ENCODE data around the gene DNAJC7. TPM values are rescaled to one million over a fixed set of nuclear protein-coding genes. Genes with fewer than 3 reads are reported as not detected.

The DNAJC7 gene
- total and polyA plus RNA-seq, 8 donors: 12.3 to 161 (median 70.6) TPM

GRCh38 chr17:41957031-41957868 lies 60.0 kb downstream of the DNAJC7 start:
- TF ChIP-seq POLR2AphosphoS5 (IDR thresholded peaks at IDR 0.05): no peak
- no peak for TF ChIP-seq POLR2A (IDR thresholded peaks at IDR 0.05)
- TF ChIP-seq CTCF (IDR thresholded peaks at IDR 0.05): no peak
- no peak for TF ChIP-seq EP300 (IDR thresholded peaks at IDR 0.05)
- Histone ChIP-seq H3K4me1 (no peaks in the 10 kb centered on the region), H3K27ac (no peak overlapping the region), H3K27me3 (no peaks in the 10 kb centered on the region), H3K9me3 (no peaks in the 10 kb centered on the region), H3K4me3 (no peak overlapping the region), H3K36me3 (peaks cover 0 to 7% (median 0%) of the 10 kb centered on the region in 4 donors)
- WGBS, 5 donors: 65 to 77% (median 67%) methylated on average over 11 of the region's 11 CpGs
- intact Hi-C loops (cut with DNase I; ENCODE audit: low total_unique reads): no loop called here
- no peak for DNase-seq

GRCh38 chr17:41956522-41956921 lies 60.7 kb downstream of the DNAJC7 start:
- H3K9me3 ChIP-seq: no peaks in the 10 kb centered on the region
- DNase-seq: no peak
- TF ChIP-seq CTCF (IDR thresholded peaks at IDR 0.05) (no peak), POLR2AphosphoS5 (IDR thresholded peaks at IDR 0.05) (no peak), POLR2A (IDR thresholded peaks at IDR 0.05) (no peak), EP300 (IDR thresholded peaks at IDR 0.05) (no peak)
- intact Hi-C loops (cut with DNase I; ENCODE audit: low total_unique reads): no loop called here
- no peak overlapping the region for H3K4me3 ChIP-seq
- no peaks in the 10 kb centered on the region for H3K4me1 ChIP-seq
- 85 to 91% (median 91%) methylated on average over 6 of the region's 6 CpGs for WGBS, 5 donors
- H3K27ac ChIP-seq: no peak overlapping the region
- no peaks in the 10 kb centered on the region for H3K27me3 ChIP-seq
- H3K36me3 ChIP-seq: peaks cover 0 to 7% (median 0%) of the 10 kb centered on the region in 4 donors

- Histone ChIP-seq H3K27ac (no peak overlapping the region), H3K4me3 (no peak overlapping the region), H3K4me1 (no peaks in the 10 kb centered on the region), H3K27me3 (no peaks in the 10 kb centered on the region), H3K9me3 (no peaks in the 10 kb centered on the region), H3K36me3 (peaks cover 0 to 25% (median 3%) of the 10 kb centered on the region in 4 donors)
- no peak for TF ChIP-seq POLR2AphosphoS5 (IDR thresholded peaks at IDR 0.05)
- no peak for TF ChIP-seq EP300 (IDR thresholded peaks at IDR 0.05)
- TF ChIP-seq CTCF (IDR thresholded peaks at IDR 0.05): no peak
- no peak for TF ChIP-seq POLR2A (IDR thresholded peaks at IDR 0.05)
- DNase-seq: no peak
- WGBS, 5 donors: 80 to 86% (median 83%) methylated on average over 11 of the region's 11 CpGs
- intact Hi-C loops (cut with DNase I; ENCODE audit: low total_unique reads): no loop called here
Observed at GRCh38 chr17:41948762-41949460, 68.3 kb downstream of the DNAJC7 start.

- TF ChIP-seq POLR2AphosphoS5 (IDR thresholded peaks at IDR 0.05) (no peak), POLR2A (IDR thresholded peaks at IDR 0.05) (no peak), CTCF (IDR thresholded peaks at IDR 0.05) (no peak), EP300 (IDR thresholded peaks at IDR 0.05) (no peak)
- H3K4me1 ChIP-seq: no peaks in the 10 kb centered on the region
- WGBS, 5 donors: 73 to 82% (median 80%) methylated on average over 3 of the region's 3 CpGs
Observed at GRCh38 chr17:41944943-41945342, 72.3 kb downstream of the DNAJC7 start.

More at GRCh38 chr17:41944943-41945342, 72.3 kb downstream of the DNAJC7 start:
- H3K27ac ChIP-seq: no peak overlapping the region
- no peaks in the 10 kb centered on the region for H3K27me3 ChIP-seq
- intact Hi-C loops (cut with DNase I; ENCODE audit: low total_unique reads): no loop called here
- H3K9me3 ChIP-seq: no peaks in the 10 kb centered on the region
- no peak overlapping the region for H3K4me3 ChIP-seq
- no peak for DNase-seq
- H3K36me3 ChIP-seq: peaks cover 0 to 20% (median 2%) of the 10 kb centered on the region in 4 donors

Measured in stomach (tissue), 9 donors.